ENCODE data around the gene PLEKHA5. TPM values are rescaled to one million over a fixed set of nuclear protein-coding genes. Genes with fewer than 3 reads are reported as not detected.

The PLEKHA5 gene
- total and polyA plus RNA-seq, 2 of the 4 experiments (the other 2 are of a cell fraction): 5.3 to 12.2 TPM

DNA sequence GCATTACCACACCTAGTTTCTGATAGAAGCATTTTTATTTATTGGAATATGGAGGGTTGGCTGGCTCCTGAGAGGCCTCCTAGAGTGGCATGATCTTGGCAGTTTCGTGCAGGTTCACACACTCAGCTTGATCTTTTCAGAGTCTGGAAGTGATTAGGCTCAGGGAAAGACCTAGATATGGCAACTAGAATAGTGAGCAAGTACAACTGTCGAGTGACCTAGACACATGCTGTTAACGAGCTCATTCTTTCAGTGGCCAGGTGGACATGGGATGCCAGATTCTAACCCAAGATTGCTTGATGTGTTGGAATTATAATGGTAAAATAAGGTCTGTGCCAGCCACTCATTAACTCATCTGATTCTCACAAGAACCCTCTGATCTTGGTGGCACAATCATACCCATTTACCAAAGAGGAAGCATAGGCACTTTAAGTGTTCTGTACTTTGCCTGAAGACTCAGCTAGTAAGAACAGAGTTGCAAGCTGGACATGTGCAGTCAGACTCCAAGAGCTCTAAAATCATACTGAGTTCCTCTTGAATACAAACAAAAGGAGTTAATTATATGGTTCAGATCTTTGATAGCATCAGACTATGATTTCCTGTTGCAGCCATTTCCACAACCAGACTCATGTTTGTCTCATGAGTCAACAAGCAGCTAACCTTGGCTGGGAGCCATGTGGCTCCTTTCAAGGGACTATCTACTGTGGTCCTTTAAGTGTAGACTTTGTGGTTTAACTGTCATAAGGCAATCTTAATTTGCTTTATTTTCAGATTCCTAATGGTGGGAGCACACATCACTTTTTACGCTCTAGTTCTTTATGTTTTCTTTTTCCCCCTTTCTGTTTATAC lies 144.2 kb downstream of the PLEKHA5 start:
- WGBS, 2 experiments (ENCODE audit: extremely low coverage in 2 of 2, insufficient read length in 1 of 2): no CpG with 5 or more reads among the region's 4 CpGs
- peak overlapping the region; percentile 6 to 87; a peak in 2 of 4 replicates for H4K8ac ChIP-seq (ENCODE audit: low read depth in 2 of 2, low read length in 2 of 2)
- H3K4me2 ChIP-seq (ENCODE audit: low read depth, low read length): peak overlapping the region; percentile 5; the same call in 1 of the 2 replicates
- in situ Hi-C loops (cut with MboI; ENCODE audit: low sequenced_read_pairs) (no loop called here), intact Hi-C loops (cut with micrococcal nuclease) (no loop called here), dilution Hi-C loops (cut with HindIII; ENCODE audit: low sequenced_read_pairs, unreplicated experiment) (no loop called here)
- no peak overlapping the region for H2AK9ac ChIP-seq (replicated peaks; ENCODE audit: low read depth, low read length, poor library complexity)
- TF ChIP-seq FOS (IDR thresholded peaks at IDR 0.05; ENCODE audit: low read depth, low read length) (peak; percentile 61; the same call in 1 of the 2 replicates), CEBPB (IDR thresholded peaks at IDR 0.05; ENCODE audit: low read depth, low read length) (peak; percentile 54; the same call in 1 of the 2 replicates), MAFK (IDR thresholded peaks at IDR 0.05; ENCODE audit: low read depth, low read length) (no peak), ELK1 (IDR thresholded peaks at IDR 0.05; ENCODE audit: borderline replicate concordance, low read depth, low read length) (no peak)
- H3K27me3 ChIP-seq (ENCODE audit: control insufficient read depth, insufficient read depth, low read length): no peaks in the 10 kb centered on the region
- H2BK15ac ChIP-seq (ENCODE audit: low read depth, low read length): peak overlapping the region; percentile 29; the same call in 2 of the 3 replicates
- no peaks in the 10 kb centered on the region for H4K20me1 ChIP-seq (ENCODE audit: insufficient read depth, low read length)
- peak overlapping the region; percentile 80 for H2BK5ac ChIP-seq (ENCODE audit: low read depth, low read length, poor library complexity, severe bottlenecking)
- peak overlapping the region; percentile 91 for H3K4ac ChIP-seq (ENCODE audit: low read depth, low read length)
- CTCF ChIA-PET: interaction anchor here (0.6 to 0.8 kb wide), 2 partner anchors 10 to 78 kb away, joined by 3 to 13 read pairs; no protein-coding TSS in a partner anchor
- no peak overlapping the region for H3K4me3 ChIP-seq (ENCODE audit: insufficient read depth, low read depth, low read length)
- peak overlapping the region; percentile 80; the same call in 1 of the 2 replicates for H4K91ac ChIP-seq (ENCODE audit: insufficient read depth, low read depth, low read length)
- BruUV-seq (replicated peaks): no TSS peak
- POLR2A ChIA-PET (ENCODE audit: unreplicated experiment): interaction anchor here (0.7 kb wide), 1 partner anchor 80 kb away, joined by 3 read pairs; no protein-coding TSS in a partner anchor
- H3K36me3 ChIP-seq (ENCODE audit: control insufficient read depth, insufficient read depth, low read length): peaks cover 20% of the 10 kb centered on the region
- H2AFZ ChIP-seq (replicated peaks; ENCODE audit: low read length, poor library complexity): no peak overlapping the region
- ATAC-seq (ENCODE audit: low read depth) (peak; percentile 91), DNase-seq (peak; percentile 97)
- H3K27ac ChIP-seq (ENCODE audit: insufficient read depth, low read length): peak overlapping the region; percentile 13
- H2BK20ac ChIP-seq (ENCODE audit: low read depth, low read length): peak overlapping the region; percentile 96
- H3K56ac ChIP-seq (ENCODE audit: extremely low read depth, insufficient read depth, low read length): no peak overlapping the region
- peaks cover 5% of the 10 kb centered on the region; the same call in 1 of the 2 replicates for H3K4me1 ChIP-seq (ENCODE audit: control insufficient read depth, insufficient read depth, low read length)
- peak overlapping the region; percentile 39 for H3K18ac ChIP-seq (ENCODE audit: low read depth, low read length)
- no peaks in the 10 kb centered on the region for H3K9me3 ChIP-seq (ENCODE audit: control insufficient read depth, insufficient read depth, low read length)
- H2BK120ac ChIP-seq (ENCODE audit: low read depth, low read length): peak overlapping the region; percentile 88
- H3K23ac ChIP-seq (ENCODE audit: low read depth, low read length): peak overlapping the region; percentile 88
- peaks cover 5% of the 10 kb centered on the region for H3K9me1 ChIP-seq (ENCODE audit: insufficient read depth, low read length)
- peak overlapping the region; percentile 77 for H2AK5ac ChIP-seq (ENCODE audit: low read depth, low read length)
- peaks cover 0 to 17% of the 10 kb centered on the region in 2 experiments; a peak in 2 of 4 replicates for H3K79me1 ChIP-seq (ENCODE audit: low read depth in 1 of 2, low read length in 2 of 2)
- no peak overlapping the region for H4K5ac ChIP-seq (ENCODE audit: low read depth, low read length)
- no peak overlapping the region for H3K9ac ChIP-seq (ENCODE audit: low read depth, low read length)
- H3K14ac ChIP-seq (replicated peaks; ENCODE audit: low read depth, low read length): peak overlapping the region; percentile 90

Data from IMR-90 (cell line).